MM.1S (cell line): ENCODE measurements around the gene ZBTB46.

Experiments used
- CTCF ChIP-seq: fragments of 300-600 bp; sonication (generic); IDR thresholded peaks from 2 replicates; pipeline ENCODE4 v1.5.1; 2016; ENCODE audit warnings: antibody characterized with exemption, low read length, mixed read lengths
- EZH2 ChIP-seq: fragments of 300-600 bp; sonication (generic); optimal IDR thresholded peaks from 2 replicates; pipeline ENCODE3; 2017; ENCODE audit warnings: low read depth, mild to moderate bottlenecking, antibody characterized with exemption, low read length, mixed read lengths
- EZH2phosphoT487 ChIP-seq: fragments of 300-600 bp; sonication (generic); IDR thresholded peaks from 2 replicates; pipeline ENCODE4 v1.6.1; 2018; ENCODE audit warnings: antibody characterized with exemption, low read length

- TF ChIP-seq CTCF (no peak), EZH2 (no peak), EZH2phosphoT487 (no peak)
Measured at GRCh38 chr20:63714858-63715257, 116.2 kb downstream of the ZBTB46 start.
